IMR-90 (cell line): ENCODE measurements around the gene AHI1. TPM values are rescaled to one million over a fixed set of nuclear protein-coding genes. Genes with fewer than 3 reads are reported as not detected.

Experiments
- ATAC-seq: fragments of 200-7000 bp; cut with Tn5 transposase; 2 replicates; pipeline ENCODE4 v1.9.1; 2020; ENCODE audit warnings: low read depth, mild to moderate bottlenecking, moderate library complexity
- BruUV-seq: library from RNA; stranded (reverse); fragments of 400-500 nt; replicated peaks from 2 replicates; lab custom pipeline; 2021; lab: Mats Ljungman, UMichigan
- CTCF ChIA-PET: fragments of 300-600 bp; formaldehyde crosslinking; extraction: SDS; loops from one replicate; lab custom pipeline; 2021; ENCODE audit warnings: antibody characterized with exemption; lab: Yijun Ruan, JAX
- POLR2A ChIA-PET: fragments of 300-600 bp; sonication (Branson Sonifier 250); formaldehyde crosslinking; loops from one replicate; lab custom pipeline; 2022; ENCODE audit warnings: antibody characterized with exemption; ENCODE audit not compliant: unreplicated experiment; lab: Charles Lee
- DNase-seq: peaks from one replicate; pipeline ENCODE4 v3.0.0; 2013
- H2AFZ ChIP-seq: replicated peaks from 2 replicates; pipeline ENCODE3; 2013; ENCODE audit warnings: low read length, mild to moderate bottlenecking; ENCODE audit not compliant: poor library complexity
- H2AK5ac ChIP-seq: 2 replicates; pipeline ENCODE4 v1.6.1; 2013; ENCODE audit warnings: low read depth, low read length, inconsistent platforms
- H2AK9ac ChIP-seq: replicated peaks from 2 replicates; pipeline ENCODE3; 2013; ENCODE audit warnings: mild to moderate bottlenecking, low read depth, low read length, moderate library complexity; ENCODE audit not compliant: poor library complexity
- H2BK120ac ChIP-seq: 2 replicates; pipeline ENCODE4 v1.6.1; 2013; ENCODE audit warnings: low read depth, low read length, inconsistent platforms
- H2BK15ac ChIP-seq: 3 replicates; pipeline ENCODE4 v1.6.1; 2013; ENCODE audit warnings: low read depth, low read length, inconsistent platforms
- H2BK20ac ChIP-seq: 2 replicates; pipeline ENCODE4 v1.6.1; 2013; ENCODE audit warnings: low read depth, mild to moderate bottlenecking, inconsistent platforms, low read length, moderate library complexity
- H2BK5ac ChIP-seq: 2 replicates; pipeline ENCODE4 v1.6.1; 2013; ENCODE audit warnings: mild to moderate bottlenecking, low read depth, low read length, inconsistent platforms; ENCODE audit not compliant: poor library complexity, severe bottlenecking
- H3K14ac ChIP-seq: replicated peaks from 2 replicates; pipeline ENCODE4 v1.6.1; 2013; ENCODE audit warnings: low read depth, low read length, inconsistent platforms
- H3K18ac ChIP-seq: 2 replicates; pipeline ENCODE4 v1.6.1; 2013; ENCODE audit warnings: low read depth, low read length, control low read depth
- H3K23ac ChIP-seq: 2 replicates; pipeline ENCODE4 v1.6.1; 2013; ENCODE audit warnings: low read depth, low read length, inconsistent platforms
- H3K27ac ChIP-seq: 2 replicates; pipeline ENCODE4 v1.5.1; 2013; ENCODE audit warnings: mild to moderate bottlenecking, control low read depth, low read length; ENCODE audit not compliant: insufficient read depth
- H3K27me3 ChIP-seq: 2 replicates; pipeline ENCODE4 v1.6.1; 2013; ENCODE audit warnings: low read length; ENCODE audit not compliant: control insufficient read depth, insufficient read depth
- H3K36me3 ChIP-seq: 2 replicates; pipeline ENCODE4 v1.6.1; 2013; ENCODE audit warnings: low read length, mixed read lengths; ENCODE audit not compliant: control insufficient read depth, insufficient read depth
- H3K4ac ChIP-seq: 2 replicates; pipeline ENCODE4 v1.6.1; 2013; ENCODE audit warnings: low read depth, low read length, inconsistent platforms
- H3K4me1 ChIP-seq: 2 replicates; pipeline ENCODE4 v1.6.1; 2013; ENCODE audit warnings: low read length, mixed read lengths; ENCODE audit not compliant: control insufficient read depth, insufficient read depth
- H3K4me2 ChIP-seq: 2 replicates; pipeline ENCODE4 v1.6.1; 2013; ENCODE audit warnings: low read depth, mild to moderate bottlenecking, control low read depth, low read length, moderate library complexity
- H3K4me3 ChIP-seq: 2 replicates; pipeline ENCODE4 v1.5.1; 2013; ENCODE audit warnings: low read depth, mild to moderate bottlenecking, control low read depth, low read length, moderate library complexity; ENCODE audit not compliant: insufficient read depth
- H3K56ac ChIP-seq: 2 replicates; pipeline ENCODE4 v1.6.1; 2013; ENCODE audit warnings: low read length, inconsistent platforms; ENCODE audit not compliant: insufficient read depth; ENCODE audit errors: extremely low read depth
- H3K79me1 ChIP-seq, 2 experiments: 2 replicates each; pipeline ENCODE4 v1.6.1; 2013; ENCODE audit warnings: low read length in 2 of 2, inconsistent platforms in 1 of 2, low read depth in 1 of 2
- H3K9ac ChIP-seq: 2 replicates; pipeline ENCODE4 v1.6.1; 2013; ENCODE audit warnings: low read depth, low read length, control low read depth
- H3K9me1 ChIP-seq: 2 replicates; pipeline ENCODE4 v1.6.1; 2013; ENCODE audit warnings: low read length, inconsistent platforms; ENCODE audit not compliant: insufficient read depth
- H3K9me3 ChIP-seq: 2 replicates; pipeline ENCODE4 v1.6.1; 2013; ENCODE audit warnings: low read length; ENCODE audit not compliant: control insufficient read depth, insufficient read depth
- H4K20me1 ChIP-seq: 2 replicates; pipeline ENCODE4 v1.6.1; 2013; ENCODE audit warnings: low read length, inconsistent platforms; ENCODE audit not compliant: insufficient read depth
- H4K5ac ChIP-seq: 2 replicates; pipeline ENCODE4 v1.6.1; 2013; ENCODE audit warnings: mild to moderate bottlenecking, low read depth, low read length, control low read depth
- H4K8ac ChIP-seq, 2 experiments: 2 replicates each; pipeline ENCODE4 v1.6.1; 2013; ENCODE audit warnings: low read depth in 2 of 2, low read length in 2 of 2, control low read depth in 1 of 2, inconsistent platforms in 1 of 2
- H4K91ac ChIP-seq: 2 replicates; pipeline ENCODE4 v1.6.1; 2013; ENCODE audit warnings: low read depth, low read length, inconsistent platforms; ENCODE audit not compliant: insufficient read depth
- MXI1 ChIP-seq: IDR thresholded peaks from 2 replicates; pipeline ENCODE4 v1.6.1; 2012; ENCODE audit warnings: low read depth, mild to moderate bottlenecking, low read length, moderate library complexity, borderline replicate concordance
- SMC3 ChIP-seq: fragments of 150-350 bp; IDR thresholded peaks from 2 replicates; pipeline ENCODE4 v1.6.1; 2016; ENCODE audit warnings: low read depth, mild to moderate bottlenecking, antibody characterized with exemption, low read length, moderate library complexity
- USF2 ChIP-seq: fragments of 150-350 bp; IDR thresholded peaks from 2 replicates; pipeline ENCODE4 v1.6.1; 2017; ENCODE audit warnings: mild to moderate bottlenecking, antibody characterized with exemption, low read length, low read depth
- dilution Hi-C: fragments of 300-500 bp; cut with HindIII; formaldehyde crosslinking; loops from one replicate; pipeline ENCODE4 v1.14.3; 2018; ENCODE audit warnings: low sequenced_read_pairs; ENCODE audit not compliant: unreplicated experiment
- in situ Hi-C: fragments of 300-500 bp; cut with MboI; formaldehyde crosslinking; loops from 3 replicates; pipeline ENCODE4 v1.14.3; 2019; ENCODE audit warnings: low sequenced_read_pairs, inconsistent platforms, mixed read lengths
- intact Hi-C: fragments of 100-400 bp; cut with micrococcal nuclease; formaldehyde crosslinking; loops from 2 replicates; pipeline ENCODE4 v1.10.0; 2022
- polyA plus RNA-seq, 3 experiments: library from polyadenylated mRNA; depleted of rRNA; stranded (reverse); fragments of >200 nt; gene quantifications; 2 replicates each; pipeline ENCODE4 v1.2.3, GENCODE V29; 2012; ENCODE audit warnings: low replicate concordance in 1 of 3
- total RNA-seq: library from RNA; depleted of rRNA; stranded (reverse); fragments of >200 nt; gene quantifications from 2 replicates; pipeline ENCODE4 v1.2.3, GENCODE V29; 2012

The AHI1 gene
- total and polyA plus RNA-seq, 2 of the 4 experiments (the other 2 are of a cell fraction): 9.5 to 19.4 TPM

DNA sequence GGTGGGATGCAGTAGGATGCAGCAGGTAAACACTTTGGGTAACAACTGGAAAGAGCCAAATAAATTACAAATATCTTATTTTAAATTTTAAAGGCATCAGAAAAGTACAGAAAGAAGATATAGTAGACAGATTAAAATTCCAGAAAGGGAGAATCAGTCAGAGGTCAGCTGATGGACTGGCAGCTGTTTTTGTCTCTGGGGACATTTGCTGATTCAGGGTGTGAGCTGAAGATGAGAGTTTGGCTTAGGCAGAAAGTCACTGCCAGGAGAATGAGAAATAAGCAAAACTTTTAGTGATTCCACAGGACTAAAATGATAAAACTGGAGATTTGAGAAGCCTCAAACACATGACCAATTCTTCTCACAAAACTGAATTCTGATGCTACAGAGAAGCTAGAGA, 39.5 kb downstream of the AHI1 start:
- no peak overlapping the region for H3K9ac ChIP-seq
- DNase-seq: no peak

More for the DNA sequence above, 39.5 kb downstream of the AHI1 start:
- Histone ChIP-seq H3K79me1 (no peaks in the 10 kb centered on the region), H4K8ac (no peak overlapping the region), H2BK15ac (no peak overlapping the region), H2BK20ac (no peak overlapping the region), H3K27me3 (no peaks in the 10 kb centered on the region), H3K56ac (no peak overlapping the region), H2AK9ac (no peak overlapping the region), H3K23ac (no peak overlapping the region), H3K4me3 (no peak overlapping the region), H3K4me1 (no peaks in the 10 kb centered on the region), H3K4ac (no peak overlapping the region), H2AK5ac (no peak overlapping the region), H3K9me3 (no peaks in the 10 kb centered on the region), H2AFZ (no peak overlapping the region), H3K14ac (no peak overlapping the region), H4K91ac (no peak overlapping the region), H4K20me1 (no peaks in the 10 kb centered on the region), H2BK5ac (no peak overlapping the region), H3K27ac (no peak overlapping the region), H4K5ac (no peak overlapping the region), H3K18ac (no peak overlapping the region), H3K9me1 (no peaks in the 10 kb centered on the region), H3K4me2 (no peak overlapping the region), H2BK120ac (no peak overlapping the region), H3K36me3 (peaks cover 11% of the 10 kb centered on the region)
- ChIA-PET CTCF (no interaction called here), POLR2A (no interaction called here)
- dilution Hi-C loops: no loop called here
- intact Hi-C loops: no loop called here
- BruUV-seq: no TSS peak
- in situ Hi-C loops: loop anchor here (25.0 kb wide), 1 partner anchor 1079 kb away; no protein-coding TSS in a partner anchor
- TF ChIP-seq SMC3 (no peak), USF2 (no peak), MXI1 (no peak)
- ATAC-seq: no peak
